Endometrial microvascular endothelial cells (primary cell): ENCODE results near the gene GALNT10. TPM values are rescaled to one million over a fixed set of nuclear protein-coding genes. Genes with fewer than 3 reads are reported as not detected.

Source experiments
- in situ Hi-C: cut with HindIII; loops from 2 replicates; pipeline ENCODE4 v1.10.0; 2017; ENCODE audit warnings: low sequenced_read_pairs, low pct_unique_long_range_greater_than_20kb; ENCODE audit errors: inconsistent ontology term
- total RNA-seq: library from RNA; depleted of rRNA; stranded (reverse); fragments of >200 nt; gene quantifications from one replicate; pipeline ENCODE4 v1.2.3, GENCODE V29; 2015; ENCODE audit errors: inconsistent ontology term

The GALNT10 gene
- total RNA-seq, 1 donor from 2014 or later: 55.1 TPM

GRCh38 chr5:154401931-154402330, 211.4 kb downstream of the GALNT10 start:
- in situ Hi-C loops: no loop called here

GRCh38 chr5:154402611-154403010, 212.1 kb downstream of the GALNT10 start:
- in situ Hi-C loops: no loop called here

- in situ Hi-C loops: no loop called here
Observed at GRCh38 chr5:154403234-154403633, 212.7 kb downstream of the GALNT10 start.

GRCh38 chr5:154403776-154404387, 213.3 kb downstream of the GALNT10 start:
- in situ Hi-C loops: no loop called here

- in situ Hi-C loops: no loop called here
Observed at GRCh38 chr5:154405078-154405792, 214.7 kb downstream of the GALNT10 start.

- in situ Hi-C loops: no loop called here
Observed at GRCh38 chr5:154406231-154406630, 215.7 kb downstream of the GALNT10 start.

GRCh38 chr5:154406826-154407225, 216.3 kb downstream of the GALNT10 start:
- in situ Hi-C loops: no loop called here

- in situ Hi-C loops: no loop called here
Observed at GRCh38 chr5:154408811-154409210, 218.3 kb downstream of the GALNT10 start.

- in situ Hi-C loops: no loop called here
Observed at GRCh38 chr5:154409230-154409840, 218.8 kb downstream of the GALNT10 start.

- in situ Hi-C loops: no loop called here
Observed at GRCh38 chr5:154410008-154410407, 219.5 kb downstream of the GALNT10 start.

- in situ Hi-C loops: no loop called here
Observed at GRCh38 chr5:154410786-154411185, 220.3 kb downstream of the GALNT10 start.

GRCh38 chr5:154411338-154411737, 220.8 kb downstream of the GALNT10 start:
- in situ Hi-C loops: no loop called here

- in situ Hi-C loops: no loop called here
Observed at GRCh38 chr5:154412316-154412715, 221.8 kb downstream of the GALNT10 start.

GRCh38 chr5:154412925-154413324, 222.4 kb downstream of the GALNT10 start:
- in situ Hi-C loops: no loop called here

- in situ Hi-C loops: no loop called here
Observed at GRCh38 chr5:154415114-154415513, 224.6 kb downstream of the GALNT10 start.

- in situ Hi-C loops: no loop called here
Observed at GRCh38 chr5:154418344-154418820, 227.8 kb downstream of the GALNT10 start.

GRCh38 chr5:154419236-154419635, 228.7 kb downstream of the GALNT10 start:
- in situ Hi-C loops: no loop called here

- in situ Hi-C loops: no loop called here
Observed at GRCh38 chr5:154421868-154422267, 231.3 kb downstream of the GALNT10 start.

- in situ Hi-C loops: no loop called here
Observed at GRCh38 chr5:154422298-154422697, 231.8 kb downstream of the GALNT10 start.

GRCh38 chr5:154428208-154428607, 237.7 kb downstream of the GALNT10 start:
- in situ Hi-C loops: no loop called here
